GM21529 (cell line): ENCODE measurements around the gene MAST4.
A peak's percentile ranks its signal among the peaks of the same experiment; 100 is the strongest.

Experiments
- ATAC-seq: cut with Tn5 transposase; IDR thresholded peaks from one replicate; pipeline ENCODE4 v1.9.1; 2021; ENCODE audit not compliant: unreplicated experiment

Gene MAST4

GRCh38 chr5:67009028-67009427 is 412.8 kb downstream of the MAST4 start:
- ATAC-seq, result no peak

DNA sequence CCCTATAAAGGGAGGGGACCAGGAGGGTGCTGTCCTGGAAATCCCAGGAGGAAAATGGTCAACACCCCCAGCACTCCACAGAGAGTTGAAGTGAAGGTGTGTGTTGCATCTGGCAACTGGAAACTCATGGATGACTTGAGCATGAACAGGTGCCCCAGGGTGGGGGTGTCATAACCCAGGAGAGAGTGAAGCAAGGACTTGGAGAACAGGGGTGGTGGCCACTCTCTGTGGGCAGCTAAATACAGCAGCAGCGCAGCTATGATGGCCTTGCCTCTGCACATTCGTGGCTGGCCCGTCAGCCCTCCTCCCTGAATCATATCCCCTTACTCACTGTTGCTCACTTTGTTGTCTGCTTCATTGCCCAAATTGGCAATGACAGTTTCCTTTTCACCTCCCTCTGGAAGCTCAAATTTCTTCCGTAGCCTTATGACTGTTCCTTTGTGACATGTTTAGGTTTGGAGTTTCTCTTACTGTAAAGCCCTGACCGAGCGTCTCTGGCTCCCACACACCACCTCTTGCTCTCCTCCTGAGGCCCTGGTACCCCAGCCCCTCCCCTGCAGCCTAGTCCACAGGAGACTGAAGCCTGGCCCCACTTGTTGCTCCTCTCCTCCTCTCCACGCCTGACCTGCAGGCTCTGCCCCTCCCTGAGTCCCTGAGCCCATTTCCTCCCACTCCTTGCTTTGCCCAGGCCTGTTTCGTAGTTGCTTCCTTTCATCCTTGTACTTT is 414.7 kb downstream of the MAST4 start:
- ATAC-seq, result no peak

- ATAC-seq, result no peak
Observed at GRCh38 chr5:67011422-67011821, 415.2 kb downstream of the MAST4 start.

- ATAC-seq, result no peak
Observed at GRCh38 chr5:67012171-67012570, 416.0 kb downstream of the MAST4 start.

DNA sequence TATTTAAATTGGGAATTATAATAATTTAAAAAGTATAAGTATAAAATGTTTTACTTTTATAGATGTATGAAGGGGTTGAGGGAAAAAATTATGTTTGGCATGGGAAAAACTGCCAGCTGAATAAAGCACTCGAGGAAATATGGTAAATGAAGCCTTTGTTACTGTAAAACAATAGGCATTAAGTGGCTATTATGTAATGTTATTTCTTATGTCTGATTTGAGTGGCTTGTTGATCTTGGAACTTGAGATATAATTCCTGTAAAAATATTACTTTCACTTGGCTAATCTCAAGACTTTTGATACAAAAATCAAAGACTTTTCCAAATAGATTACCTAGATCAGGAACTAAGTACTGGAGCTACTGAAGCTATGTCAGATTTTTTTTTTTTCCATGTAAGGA is 417.5 kb downstream of the MAST4 start:
- ATAC-seq, result no peak

DNA sequence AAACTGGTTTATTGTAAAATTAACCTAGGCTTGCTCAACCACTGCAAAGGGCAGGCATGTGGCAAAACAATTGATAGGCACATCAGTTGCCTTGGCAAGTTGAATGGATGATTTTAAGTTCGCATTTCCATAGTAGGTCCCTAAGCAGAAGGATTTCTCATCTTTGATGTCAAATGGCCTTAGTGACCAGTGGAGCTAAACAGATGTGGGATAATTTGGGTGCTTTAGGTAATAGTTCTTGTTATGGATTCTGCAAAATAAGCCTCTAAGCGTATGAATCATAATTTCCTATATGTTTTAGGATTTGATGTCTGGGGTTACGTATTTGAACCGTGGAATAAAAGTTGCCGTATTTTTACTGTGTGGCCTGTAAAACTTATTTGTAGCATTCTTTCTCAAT is 418.0 kb downstream of the MAST4 start:
- no peak for ATAC-seq

GRCh38 chr5:67014957-67015400 is 418.8 kb downstream of the MAST4 start:
- ATAC-seq, result no peak

- no peak for ATAC-seq
Observed at GRCh38 chr5:67015541-67016191, 419.5 kb downstream of the MAST4 start.

- no peak for ATAC-seq
Observed at GRCh38 chr5:67019065-67019845, 423.1 kb downstream of the MAST4 start.

GRCh38 chr5:67020096-67020615 is 424.0 kb downstream of the MAST4 start:
- ATAC-seq, result no peak

GRCh38 chr5:67021031-67021430 is 424.8 kb downstream of the MAST4 start:
- no peak for ATAC-seq

DNA sequence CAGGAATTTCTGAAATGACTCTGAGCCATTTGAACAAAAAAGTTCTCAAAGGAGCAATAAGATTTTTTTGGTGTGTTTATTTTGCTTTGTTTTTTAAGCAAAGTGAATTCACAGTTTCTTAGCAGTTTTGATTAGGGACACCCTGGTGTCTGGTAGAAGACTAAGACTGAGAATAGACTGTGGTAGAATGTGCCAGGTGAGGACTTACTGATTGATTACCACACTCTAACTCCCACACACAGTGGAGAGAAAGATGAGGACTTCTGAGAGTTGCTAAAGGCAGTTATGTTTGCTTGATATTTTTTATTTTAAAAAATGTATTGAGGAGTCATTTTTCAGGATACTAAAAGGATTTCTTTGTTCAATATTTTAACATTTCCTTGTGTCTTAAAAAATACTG is 425.3 kb downstream of the MAST4 start:
- ATAC-seq, result peak; percentile 68

DNA sequence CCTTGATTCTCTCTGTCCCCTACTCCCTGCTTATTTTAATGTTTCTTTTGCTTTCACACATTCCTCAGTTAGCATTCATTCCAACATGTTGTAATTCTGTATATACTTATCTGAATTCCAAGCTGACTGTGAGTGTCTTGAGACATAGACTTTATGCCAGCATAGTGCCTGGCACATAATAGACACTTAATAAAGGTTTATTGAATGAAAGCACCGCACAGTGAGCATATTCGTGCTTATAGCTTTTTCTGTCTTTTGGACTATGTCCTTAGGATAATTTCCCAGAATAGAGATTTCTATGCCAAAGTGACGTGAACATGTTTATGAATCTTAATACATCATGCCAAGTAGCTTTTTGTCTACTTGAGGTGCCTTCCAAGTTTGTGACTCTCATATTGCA is 425.8 kb downstream of the MAST4 start:
- no peak for ATAC-seq

- ATAC-seq, result no peak
Observed at GRCh38 chr5:67025457-67025856, 429.3 kb downstream of the MAST4 start.

DNA sequence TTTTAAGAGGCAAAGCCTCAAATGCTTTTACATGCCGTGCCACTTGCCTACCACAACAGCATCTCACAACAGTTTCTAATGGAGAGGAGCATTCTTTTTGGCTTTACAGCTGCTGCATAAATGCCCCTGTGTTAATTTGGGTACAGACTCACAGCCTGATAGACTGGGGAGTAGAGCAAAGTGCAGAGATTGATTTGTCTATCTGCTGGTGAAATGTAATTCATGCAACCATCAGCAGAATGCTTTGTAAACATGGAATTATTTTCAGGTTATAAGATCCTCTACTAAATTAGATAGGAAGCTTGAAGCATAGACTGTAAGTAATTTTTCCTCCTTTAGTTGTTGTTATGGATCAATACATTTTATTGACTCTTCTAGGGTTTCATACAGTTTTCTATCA is 430.1 kb downstream of the MAST4 start:
- ATAC-seq, result no peak

DNA sequence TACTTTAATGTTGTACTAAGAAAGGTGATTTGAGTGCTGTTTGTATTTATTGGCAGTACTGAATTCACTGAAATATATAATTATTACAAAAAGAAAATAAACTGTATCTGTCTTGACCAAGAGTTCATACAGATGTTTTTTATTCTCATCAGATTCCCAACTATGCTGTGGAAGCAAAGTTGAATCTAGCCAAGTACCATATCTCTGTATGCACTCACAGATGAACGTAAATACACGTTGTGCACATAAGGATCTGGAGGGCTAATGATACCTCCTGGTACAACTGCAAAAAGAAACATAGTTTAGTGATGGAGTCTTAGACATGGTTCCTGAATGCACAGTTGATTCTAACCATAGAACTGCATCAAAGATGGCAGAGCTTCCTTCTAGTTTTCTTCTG is 431.0 kb downstream of the MAST4 start:
- ATAC-seq, result no peak

DNA sequence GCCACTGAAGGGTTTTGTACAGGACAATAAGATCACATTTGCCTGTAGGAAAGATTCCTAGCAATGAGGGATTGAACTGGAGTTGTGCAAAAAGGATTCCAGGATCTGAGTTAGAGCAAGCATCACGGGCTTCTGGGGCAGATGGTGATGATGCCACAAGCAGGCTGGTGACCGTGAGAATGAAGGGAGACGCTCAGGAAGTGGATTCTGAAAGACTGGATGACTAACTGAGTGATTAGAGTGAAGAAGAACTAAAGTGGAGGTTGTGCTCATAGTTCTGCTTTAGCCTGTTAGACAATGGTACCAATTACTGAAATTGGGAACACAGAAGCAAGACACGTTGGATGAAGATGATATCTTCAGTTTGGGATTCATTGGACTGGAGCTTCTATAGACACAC is 432.2 kb downstream of the MAST4 start:
- ATAC-seq, result no peak

DNA sequence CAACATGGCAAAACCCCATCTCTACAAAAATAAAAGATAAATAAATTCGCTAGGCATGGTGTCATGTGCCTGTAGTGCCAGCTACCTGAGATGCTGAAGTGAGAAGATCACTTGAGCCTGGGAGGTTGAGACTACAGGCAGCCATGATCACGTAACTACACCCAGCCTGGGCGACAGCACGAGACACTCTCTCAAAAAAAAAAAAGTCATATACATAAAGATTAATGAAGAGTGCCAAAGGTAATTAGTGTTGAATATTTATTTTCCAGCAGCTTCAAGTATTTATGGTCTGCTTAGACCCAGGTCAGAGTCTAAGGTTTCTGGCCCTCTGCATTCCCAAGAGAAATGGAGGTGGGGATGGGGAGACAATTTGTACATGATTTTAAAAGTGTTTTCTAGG is 432.7 kb downstream of the MAST4 start:
- ATAC-seq, result no peak

GRCh38 chr5:67029481-67029880 is 433.3 kb downstream of the MAST4 start:
- no peak for ATAC-seq

GRCh38 chr5:67030289-67031056 is 434.3 kb downstream of the MAST4 start:
- ATAC-seq, result no peak

- no peak for ATAC-seq
Observed at GRCh38 chr5:67031057-67031443, 434.9 kb downstream of the MAST4 start.
